ENCODE measurements around the gene MTG1.

MTG1 gene

GRCh38 chr10:133445751-133446708, 52.1 kb downstream of the MTG1 start:
- ATAC-seq = no peak
- TF ChIP-seq GLIS3 (CRISPR knock-in tag; IDR thresholded peaks at IDR 0.05) = no peak
- no peak for TF ChIP-seq ESRRG (CRISPR knock-in tag; IDR thresholded peaks at IDR 0.05)
- TF ChIP-seq BACH2 (CRISPR knock-in tag; IDR thresholded peaks at IDR 0.05; ENCODE audit: borderline replicate concordance) = no peak
- no peak for TF ChIP-seq ZNF70 (CRISPR knock-in tag; IDR thresholded peaks at IDR 0.05)
- TF ChIP-seq ZFP30 (CRISPR knock-in tag; IDR thresholded peaks at IDR 0.05) = no peak
- TF ChIP-seq OSR1 (CRISPR knock-in tag; IDR thresholded peaks at IDR 0.05) = no peak
- no peak for TF ChIP-seq ZC3H10 (CRISPR knock-in tag; IDR thresholded peaks at IDR 0.05)
- no peak for TF ChIP-seq POU6F1 (CRISPR knock-in tag; IDR thresholded peaks at IDR 0.05; ENCODE audit: borderline replicate concordance, low read depth)
- TF ChIP-seq ZNF565 (CRISPR knock-in tag; conservative IDR thresholded peaks at IDR 0.05; ENCODE audit: low read depth) = no peak
- TF ChIP-seq ZNF8 (CRISPR knock-in tag; IDR thresholded peaks at IDR 0.05) = no peak
- no peak for TF ChIP-seq PATZ1 (CRISPR knock-in tag; IDR thresholded peaks at IDR 0.05; ENCODE audit: borderline replicate concordance)
- no peak for TF ChIP-seq TCF4 (CRISPR knock-in tag; IDR thresholded peaks at IDR 0.05; ENCODE audit: borderline replicate concordance)
- TF ChIP-seq CSDC2 (CRISPR knock-in tag; IDR thresholded peaks at IDR 0.05) = no peak
- TF ChIP-seq TOX (CRISPR knock-in tag; IDR thresholded peaks at IDR 0.05; ENCODE audit: borderline replicate concordance) = no peak
- no peak for TF ChIP-seq PPARA (CRISPR knock-in tag; IDR thresholded peaks at IDR 0.05; ENCODE audit: borderline replicate concordance)
- TF ChIP-seq RARB (CRISPR knock-in tag; IDR thresholded peaks at IDR 0.05) = no peak
- TF ChIP-seq ZFP3 (CRISPR knock-in tag; IDR thresholded peaks at IDR 0.05) = no peak
- no peak for TF ChIP-seq ISL1 (CRISPR knock-in tag; IDR thresholded peaks at IDR 0.05)
- TF ChIP-seq, protein P1, sequence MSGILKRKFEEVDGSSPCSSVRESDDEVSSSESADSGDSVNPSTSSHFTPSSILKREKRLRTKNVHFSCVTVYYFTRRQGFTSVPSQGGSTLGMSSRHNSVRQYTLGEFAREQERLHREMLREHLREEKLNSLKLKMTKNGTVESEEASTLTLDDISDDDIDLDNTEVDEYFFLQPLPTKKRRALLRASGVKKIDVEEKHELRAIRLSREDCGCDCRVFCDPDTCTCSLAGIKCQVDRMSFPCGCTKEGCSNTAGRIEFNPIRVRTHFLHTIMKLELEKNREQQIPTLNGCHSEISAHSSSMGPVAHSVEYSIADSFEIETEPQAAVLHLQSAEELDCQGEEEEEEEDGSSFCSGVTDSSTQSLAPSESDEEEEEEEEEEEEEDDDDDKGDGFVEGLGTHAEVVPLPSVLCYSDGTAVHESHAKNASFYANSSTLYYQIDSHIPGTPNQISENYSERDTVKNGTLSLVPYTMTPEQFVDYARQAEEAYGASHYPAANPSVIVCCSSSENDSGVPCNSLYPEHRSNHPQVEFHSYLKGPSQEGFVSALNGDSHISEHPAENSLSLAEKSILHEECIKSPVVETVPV (CRISPR knock-in tag; IDR thresholded peaks at IDR 0.05) = no peak

DNA sequence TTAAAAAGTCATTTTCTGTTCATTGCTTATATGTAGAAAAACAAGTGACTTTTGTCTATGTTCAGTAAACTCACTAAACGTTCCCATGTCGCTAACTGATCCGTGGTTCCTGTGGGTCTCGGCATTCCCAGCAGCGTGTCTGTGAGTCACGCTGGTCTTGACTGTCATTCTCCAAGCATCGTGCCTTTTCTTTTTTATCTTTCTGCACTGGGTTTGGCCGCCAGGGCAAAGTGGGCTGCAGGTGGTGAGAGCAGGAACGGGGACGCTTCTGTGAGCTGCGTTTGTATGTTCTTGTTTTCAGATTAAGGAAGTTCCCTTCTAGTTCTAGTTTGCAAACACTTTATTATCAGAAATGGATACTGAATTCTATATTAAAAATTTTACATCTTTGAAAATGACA, 53.0 kb downstream of the MTG1 start:
- no peak for ATAC-seq
- TF ChIP-seq ZC3H10 (CRISPR knock-in tag; IDR thresholded peaks at IDR 0.05) (no peak), ZNF8 (CRISPR knock-in tag; IDR thresholded peaks at IDR 0.05) (no peak), ESRRG (CRISPR knock-in tag; IDR thresholded peaks at IDR 0.05) (no peak), ARNTL (CRISPR knock-in tag; IDR thresholded peaks at IDR 0.05; ENCODE audit: borderline replicate concordance, low read depth) (no peak), PPARA (CRISPR knock-in tag; IDR thresholded peaks at IDR 0.05; ENCODE audit: borderline replicate concordance) (no peak)
- TF ChIP-seq, protein P1 (CRISPR knock-in tag; IDR thresholded peaks at IDR 0.05) = no peak

- ATAC-seq = no peak
- TF ChIP-seq ZNF8 (CRISPR knock-in tag; IDR thresholded peaks at IDR 0.05) (0 out of 2 replicates have a peak, but pooled peaks have one; percentile 29), POU6F1 (CRISPR knock-in tag; IDR thresholded peaks at IDR 0.05; ENCODE audit: borderline replicate concordance, low read depth) (no peak), ZC3H10 (CRISPR knock-in tag; IDR thresholded peaks at IDR 0.05) (no peak), RARB (CRISPR knock-in tag; IDR thresholded peaks at IDR 0.05) (no peak), ZNF70 (CRISPR knock-in tag; IDR thresholded peaks at IDR 0.05) (no peak), SNAI2 (CRISPR knock-in tag; IDR thresholded peaks at IDR 0.05) (no peak)
Observed at GRCh38 chr10:133448120-133448519, 54.2 kb downstream of the MTG1 start.

Measured in SK-N-SH treated with all-trans-retinoic acid at 6 μM for 48 hours (cell line).